Pancreas (tissue), 10 donors: ENCODE measurements around the gene SFRP5. TPM values are rescaled to one million over a fixed set of nuclear protein-coding genes. Genes with fewer than 3 reads are reported as not detected.

ENCODE experiments used
- ATAC-seq, 4 donors: fragments of 200-7000 bp; cut with Tn5 transposase; one replicate each; pipeline versions ENCODE4 v1.8.0 to v1.9.1; 2020; ENCODE audit warnings: mild to moderate bottlenecking in 4 of 4, moderate library complexity in 4 of 4
- DNase-seq, 6 donors: peaks; one replicate each; pipeline ENCODE4 v3.0.0-alpha.2; 2020
- FAIRE-seq: peaks from 2 replicates; lab custom pipeline; 2012; peaks lifted over from hg19 to GRCh38; lab: Jason Lieb, UNC
- H3K27ac ChIP-seq, 4 donors: fragments of 200-600 bp; sonication (generic); 1 replicate in 3 of 4; 2 replicates in 1 of 4; pipeline versions ENCODE4 v1.5.0 to v1.8.0; 2020
- H3K27me3 ChIP-seq, 4 donors: fragments of 200-600 bp; one replicate each; pipeline ENCODE4 v1.8.0; 2021
- H3K36me3 ChIP-seq, 3 donors: fragments of 200-600 bp; sonication (generic) in 1 of 3; one replicate each; pipeline versions ENCODE4 v1.5.0 to v1.8.0; 2020 to 2021
- H3K4me1 ChIP-seq, 3 donors: fragments of 200-600 bp; one replicate each; pipeline ENCODE4 v1.8.0; 2021
- H3K4me3 ChIP-seq, 4 donors: fragments of 200-600 bp; sonication (generic) in 2 of 4; one replicate each; pipeline versions ENCODE4 v1.5.0 to v1.8.0; 2020 to 2021
- H3K9me3 ChIP-seq, 4 donors: fragments of 200-600 bp; one replicate each; pipeline ENCODE4 v1.8.0; 2021
- CTCF ChIP-seq, 4 donors: fragments of 200-600 bp; sonication (generic) in 3 of 4; IDR thresholded peaks; one replicate each; pipeline versions ENCODE4 v1.5.0 to v1.8.0; 2021; ENCODE audit warnings: antibody characterized with exemption in 4 of 4
- whole genome bisulfite sequencing, 2 donors: extraction: QIAGEN DNeasy Blood & Tissue Kit; methylation state at CpG; one replicate each; pipeline ENCODE4 v1.1.7; 2013; 5-methylcytosine and 5-hydroxymethylcytosine counted together
- intact Hi-C, 3 donors: fragments of 100-400 bp; cut with DNase I; formaldehyde crosslinking; loops; one replicate each; pipeline versions ENCODE4 v1.11.1 to v1.14.2; 2022
- polyA plus RNA-seq, 2 donors: library from polyadenylated mRNA; stranded (reverse); fragments of 200-250 nt; gene quantifications; one replicate each; pipeline ENCODE4 v1.2.3, GENCODE V29; 2013
- total RNA-seq, 6 donors: library from RNA; stranded (reverse); fragmentation: NEBNext Ultra II Directional in 4 of 6; extraction: Animal tissue kit (Norgen Biotek cat#: 25700) in 4 of 6; gene quantifications; one replicate each; pipeline versions ENCODE4 v1.2.1 to v1.2.4, GENCODE V29; 2021 to 2023
- donor health status: healthy with polysubstance abuse.
- donor health status: DM: no; HTN: no; CAD: no; lungs with moderate emphysema.
- donor health status: DM: no; HTN: no; CAD: no.
- donor health status: control.
- donor health status: control.
- donor health status: Bipolar disorder and iron deficiency.
- donor health status: DM: yes; HTN: yes; CAD: no.
- donor health status: DM: no; HTN: no; CAD: no.
- donor health status: DM: no; HTN: no; CAD: no.
- donor health status: DM: yes; HTN: yes; CAD: no.

The SFRP5 gene
- total and polyA plus RNA-seq, 8 donors = 59.8 to 180 (median 78.5) TPM

- FAIRE-seq (no peak), DNase-seq (peak in 1 of 6 donors; percentile 49), ATAC-seq (no peak)
- intact Hi-C loops = loop anchor here in 1 of 3 donors (5.0 kb wide), 2 partner anchors 115 to 285 kb away; no protein-coding TSS in a partner anchor
- no peaks in the 10 kb centered on the region for H3K27me3 ChIP-seq
- no peaks in the 10 kb centered on the region for H3K4me1 ChIP-seq
- 76 to 78% methylated on average over 6 of the region's 6 CpGs for WGBS, 2 donors
- H3K9me3 ChIP-seq = no peaks in the 10 kb centered on the region
- no peak overlapping the region for H3K27ac ChIP-seq
- peaks cover 0 to 59% (median 23%) of the 10 kb centered on the region in 3 donors for H3K36me3 ChIP-seq
- no peak for TF ChIP-seq CTCF (IDR thresholded peaks at IDR 0.05)
- no peak overlapping the region for H3K4me3 ChIP-seq
Measured at GRCh38 chr10:97757471-97757870, 14.3 kb downstream of the SFRP5 start.

DNA sequence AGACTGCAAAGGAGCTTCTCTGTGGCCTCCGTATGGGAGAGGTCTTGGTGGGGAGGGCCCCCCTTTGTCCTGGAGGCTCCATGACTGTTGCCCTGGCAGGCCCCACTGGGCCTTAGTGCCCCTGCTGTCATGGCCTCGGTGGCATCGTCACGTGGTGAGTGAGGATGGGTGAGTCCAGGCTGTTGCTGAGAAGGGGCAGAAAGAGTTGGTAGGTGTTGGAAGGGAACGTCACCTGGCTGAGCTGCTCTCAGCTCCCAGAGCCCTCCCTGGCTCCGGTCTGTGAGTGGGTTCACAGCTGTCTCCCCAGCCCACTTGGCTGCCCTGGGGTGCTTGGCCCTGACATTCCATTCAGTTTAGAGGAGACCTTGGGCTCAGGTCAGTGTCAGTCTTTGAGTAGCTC is 16.1 kb downstream of the SFRP5 start:
- WGBS, 2 donors = 90 to 99% methylated on average over 6 of the region's 6 CpGs
- Histone ChIP-seq H3K27me3 (no peaks in the 10 kb centered on the region), H3K4me3 (no peak overlapping the region), H3K4me1 (no peaks in the 10 kb centered on the region), H3K27ac (no peak overlapping the region), H3K36me3 (peaks cover 0 to 74% (median 34%) of the 10 kb centered on the region in 3 donors), H3K9me3 (no peaks in the 10 kb centered on the region)
- TF ChIP-seq CTCF (IDR thresholded peaks at IDR 0.05) = no peak
- ATAC-seq (no peak), DNase-seq (peak in 1 of 6 donors; percentile 35), FAIRE-seq (no peak)
- intact Hi-C loops = loop anchor here in 1 of 3 donors (5.0 kb wide), 2 partner anchors 117 to 287 kb away; no protein-coding TSS in a partner anchor

- DNase-seq (no peak), FAIRE-seq (no peak), ATAC-seq (no peak)
- Histone ChIP-seq H3K4me3 (no peak overlapping the region), H3K9me3 (no peaks in the 10 kb centered on the region), H3K27me3 (no peaks in the 10 kb centered on the region), H3K27ac (no peak overlapping the region), H3K4me1 (no peaks in the 10 kb centered on the region), H3K36me3 (peaks cover 0 to 74% (median 36%) of the 10 kb centered on the region in 3 donors)
- 74 to 81% methylated on average over 4 of the region's 4 CpGs for WGBS, 2 donors
- TF ChIP-seq CTCF (IDR thresholded peaks at IDR 0.05) = no peak
- intact Hi-C loops = loop anchor here in 1 of 3 donors (5.0 kb wide), 2 partner anchors 118 to 288 kb away; no protein-coding TSS in a partner anchor
Measured at GRCh38 chr10:97754726-97755125, 17.1 kb downstream of the SFRP5 start.

GRCh38 chr10:97752956-97753355 is 18.8 kb downstream of the SFRP5 start:
- Histone ChIP-seq H3K36me3 (peaks cover 0 to 82% (median 48%) of the 10 kb centered on the region in 3 donors), H3K27me3 (no peaks in the 10 kb centered on the region), H3K9me3 (no peaks in the 10 kb centered on the region), H3K27ac (no peak overlapping the region), H3K4me3 (no peak overlapping the region), H3K4me1 (no peaks in the 10 kb centered on the region)
- no peak for ATAC-seq
- no peak for FAIRE-seq
- intact Hi-C loops = no loop called here
- 94% methylated on average over 18 of the region's 18 CpGs for WGBS, 2 donors
- DNase-seq = peak in 1 of 6 donors; percentile 39
- no peak for TF ChIP-seq CTCF (IDR thresholded peaks at IDR 0.05)

GRCh38 chr10:97748116-97748515 is 23.7 kb downstream of the SFRP5 start:
- H3K27ac ChIP-seq = no peak overlapping the region
- DNase-seq = no peak
- 85 to 87% methylated on average over 10 of the region's 10 CpGs for WGBS, 2 donors
- no peak for FAIRE-seq
- no peak overlapping the region for H3K4me3 ChIP-seq
- peaks cover 0 to 3% (median under 1%) of the 10 kb centered on the region in 3 donors for H3K4me1 ChIP-seq
- ATAC-seq = no peak
- no peaks in the 10 kb centered on the region for H3K9me3 ChIP-seq
- peaks cover 0 to 50% (median 44%) of the 10 kb centered on the region in 3 donors for H3K36me3 ChIP-seq
- TF ChIP-seq CTCF (IDR thresholded peaks at IDR 0.05) = no peak
- intact Hi-C loops = no loop called here
- no peaks in the 10 kb centered on the region for H3K27me3 ChIP-seq
